K562 (cell line): ENCODE results near the gene NUP43. TPM values are rescaled to one million over a fixed set of nuclear protein-coding genes. Genes with fewer than 3 reads are reported as not detected.
A peak's percentile ranks its signal among the peaks of the same experiment; 100 is the strongest.

Source experiments
- MXI1 ChIP-seq: IDR thresholded peaks from 2 replicates; pipeline ENCODE4 v1.6.1; 2011; ENCODE audit warnings: low read depth, mild to moderate bottlenecking, improper control_type of control experiment, low read length
- RHOXF2B ChIP-seq: fragments of 250-450 bp; sonication (Bioruptor Pico); conservative IDR thresholded peaks from 2 replicates; pipeline ENCODE4 v1.5.1; 2021
- SMAD3 ChIP-seq: fragments of 450-650 bp; formaldehyde crosslinking; conservative IDR thresholded peaks from 2 replicates; pipeline ENCODE4 v1.4.0; 2020; ENCODE audit warnings: mild to moderate bottlenecking
- SRSF7 ChIP-seq: fragments of 200-400 bp; formaldehyde crosslinking; optimal IDR thresholded peaks from 2 replicates; pipeline ENCODE3; 2017; ENCODE audit warnings: mild to moderate bottlenecking, low read depth, low read length
- TAF1 ChIP-seq: IDR thresholded peaks from 2 replicates; pipeline ENCODE4 v1.6.1; 2011; ENCODE audit warnings: mild to moderate bottlenecking, low read length, moderate library complexity; ENCODE audit not compliant: insufficient read depth, control insufficient read depth, severe bottlenecking; ENCODE audit errors: extremely low read depth
- ZNF174 ChIP-seq: fragments of 250-450 bp; sonication (Bioruptor Pico); IDR thresholded peaks from 2 replicates; pipeline ENCODE4 v1.4.0; 2020; ENCODE audit warnings: mild to moderate bottlenecking
- polyA plus RNA-seq, 8 experiments: library from polyadenylated mRNA; depleted of rRNA in 4 of 8; stranded (reverse) in 5 of 8; unstranded in 3 of 8; fragments of >200 nt; fragmentation: Nextera tagmentation in 2 of 8; fragmentation: Illumina TruSeq in 1 of 8; extraction: Ambion mirVana in 2 of 8; extraction: Trizol in 1 of 8; gene quantifications; 2 replicates each; pipeline versions ENCODE4 v1.2.1 to v1.2.3, GENCODE V29; 2011 to 2014; ENCODE audit warnings: inconsistent platforms in 1 of 8, missing spikeins in 1 of 8
- total RNA-seq, 7 experiments: library from RNA; depleted of rRNA in 6 of 7; stranded (reverse); fragments of >200 nt in 6 of 7; fragmentation: Illumina TruSeq in 2 of 7; extraction: Trizol in 2 of 7; gene quantifications; 2 replicates each; pipeline versions ENCODE4 v1.2.1 to v1.2.3, GENCODE V29; 2011 to 2021; ENCODE audit warnings: low replicate concordance in 1 of 7
- TF ChIP-seq, protein P1 (sequence below): fragments of 450-650 bp; IDR thresholded peaks from 2 replicates; pipeline ENCODE4 v1.6.1; 2017; ENCODE audit warnings: antibody characterized with exemption, mild to moderate bottlenecking
- TF ChIP-seq, protein P2 (sequence below): IDR thresholded peaks from 2 replicates; pipeline ENCODE4 v1.6.1; 2012; ENCODE audit warnings: low read depth, low read length, improper control_type of control experiment, borderline replicate concordance
- TF ChIP-seq, protein P3 (sequence below): fragments of 250-450 bp; sonication (Bioruptor Pico); IDR thresholded peaks from 2 replicates; pipeline ENCODE4 v1.9.0; 2021; ENCODE audit warnings: mild to moderate bottlenecking
- TF ChIP-seq, protein P4 (sequence below), 2 experiments: fragments of 200-800 bp in 1 of 2; sonication (Bioruptor generic) in 1 of 2; sonication (generic) in 1 of 2; formaldehyde crosslinking in 1 of 2; IDR thresholded peaks in 1 of 2; conservative IDR thresholded peaks in 1 of 2; 2 replicates each; pipeline versions ENCODE4 v1.5.0 to v1.6.1; 2016 to 2020; ENCODE audit warnings: missing compliant biosample characterization in 1 of 2, missing genetic modification characterization in 1 of 2, missing genetic modification reagents in 1 of 2
- TF ChIP-seq, protein P5 (sequence below): fragments of 450-650 bp; formaldehyde crosslinking; IDR thresholded peaks from 2 replicates; pipeline ENCODE4 v1.4.0; 2020; ENCODE audit warnings: mild to moderate bottlenecking, moderate library complexity
- TF ChIP-seq, protein P6 (sequence below): fragments of 450-650 bp; IDR thresholded peaks from 2 replicates; pipeline ENCODE4 v1.6.1; 2017; ENCODE audit warnings: mild to moderate bottlenecking, moderate library complexity

The NUP43 gene
- total and polyA plus RNA-seq, 9 of the 15 experiments (the other 6 are each of a cell fraction or from before 2014, with no cell fraction given): 28.9 to 136 (median 67.4) TPM

DNA sequence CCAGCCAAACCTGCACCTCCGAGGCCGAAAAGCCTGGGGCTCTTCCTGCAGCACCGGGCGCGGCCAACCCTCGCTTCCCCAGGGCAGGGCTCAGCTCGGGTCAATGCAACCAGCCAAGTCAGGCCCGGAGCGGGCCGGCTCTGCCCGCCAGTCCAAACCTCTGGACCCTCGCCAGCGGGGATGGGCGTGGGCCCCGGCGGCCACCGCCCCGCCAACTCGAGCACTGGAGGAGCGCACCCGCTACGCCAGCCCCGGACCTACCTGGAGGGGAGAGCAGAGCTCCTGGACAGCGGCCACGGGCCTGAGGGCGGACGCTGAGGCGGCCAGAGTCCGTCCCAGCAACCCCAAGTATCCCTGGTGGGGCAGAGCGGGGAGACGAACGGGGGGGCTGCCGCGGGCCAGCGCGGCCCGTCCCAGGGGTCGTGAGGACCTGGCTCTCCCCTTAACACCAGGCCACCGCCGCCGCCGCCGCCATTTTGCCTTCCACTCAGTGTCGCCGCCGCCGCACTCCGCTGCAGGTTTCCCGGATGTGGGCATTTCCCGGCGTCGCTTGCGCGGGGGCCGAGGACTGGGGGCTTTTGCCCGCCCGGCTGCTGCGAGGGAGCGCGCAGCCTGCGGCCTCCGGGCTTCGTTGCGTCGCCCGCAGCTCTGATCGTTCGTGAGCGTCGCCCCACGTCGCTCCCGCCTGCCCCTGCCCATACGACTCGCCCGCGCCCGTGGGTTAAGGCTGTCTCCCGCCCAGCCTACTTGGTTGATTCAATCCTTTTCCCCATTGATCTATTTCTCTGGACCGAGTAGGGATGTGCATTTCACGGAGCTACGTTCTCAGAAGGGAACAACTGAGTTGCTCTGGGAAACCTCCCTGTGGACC is 28.5 kb downstream of the NUP43 start, which contains the start of gene LATS1 (continued):
- TF ChIP-seq, protein P1, sequence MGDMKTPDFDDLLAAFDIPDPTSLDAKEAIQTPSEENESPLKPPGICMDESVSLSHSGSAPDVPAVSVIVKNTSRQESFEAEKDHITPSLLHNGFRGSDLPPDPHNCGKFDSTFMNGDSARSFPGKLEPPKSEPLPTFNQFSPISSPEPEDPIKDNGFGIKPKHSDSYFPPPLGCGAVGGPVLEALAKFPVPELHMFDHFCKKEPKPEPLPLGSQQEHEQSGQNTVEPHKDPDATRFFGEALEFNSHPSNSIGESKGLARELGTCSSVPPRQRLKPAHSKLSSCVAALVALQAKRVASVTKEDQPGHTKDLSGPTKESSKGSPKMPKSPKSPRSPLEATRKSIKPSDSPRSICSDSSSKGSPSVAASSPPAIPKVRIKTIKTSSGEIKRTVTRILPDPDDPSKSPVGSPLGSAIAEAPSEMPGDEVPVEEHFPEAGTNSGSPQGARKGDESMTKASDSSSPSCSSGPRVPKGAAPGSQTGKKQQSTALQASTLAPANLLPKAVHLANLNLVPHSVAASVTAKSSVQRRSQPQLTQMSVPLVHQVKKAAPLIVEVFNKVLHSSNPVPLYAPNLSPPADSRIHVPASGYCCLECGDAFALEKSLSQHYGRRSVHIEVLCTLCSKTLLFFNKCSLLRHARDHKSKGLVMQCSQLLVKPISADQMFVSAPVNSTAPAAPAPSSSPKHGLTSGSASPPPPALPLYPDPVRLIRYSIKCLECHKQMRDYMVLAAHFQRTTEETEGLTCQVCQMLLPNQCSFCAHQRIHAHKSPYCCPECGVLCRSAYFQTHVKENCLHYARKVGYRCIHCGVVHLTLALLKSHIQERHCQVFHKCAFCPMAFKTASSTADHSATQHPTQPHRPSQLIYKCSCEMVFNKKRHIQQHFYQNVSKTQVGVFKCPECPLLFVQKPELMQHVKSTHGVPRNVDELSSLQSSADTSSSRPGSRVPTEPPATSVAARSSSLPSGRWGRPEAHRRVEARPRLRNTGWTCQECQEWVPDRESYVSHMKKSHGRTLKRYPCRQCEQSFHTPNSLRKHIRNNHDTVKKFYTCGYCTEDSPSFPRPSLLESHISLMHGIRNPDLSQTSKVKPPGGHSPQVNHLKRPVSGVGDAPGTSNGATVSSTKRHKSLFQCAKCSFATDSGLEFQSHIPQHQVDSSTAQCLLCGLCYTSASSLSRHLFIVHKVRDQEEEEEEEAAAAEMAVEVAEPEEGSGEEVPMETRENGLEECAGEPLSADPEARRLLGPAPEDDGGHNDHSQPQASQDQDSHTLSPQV: peak; percentile 83
- TF ChIP-seq, protein P2, sequence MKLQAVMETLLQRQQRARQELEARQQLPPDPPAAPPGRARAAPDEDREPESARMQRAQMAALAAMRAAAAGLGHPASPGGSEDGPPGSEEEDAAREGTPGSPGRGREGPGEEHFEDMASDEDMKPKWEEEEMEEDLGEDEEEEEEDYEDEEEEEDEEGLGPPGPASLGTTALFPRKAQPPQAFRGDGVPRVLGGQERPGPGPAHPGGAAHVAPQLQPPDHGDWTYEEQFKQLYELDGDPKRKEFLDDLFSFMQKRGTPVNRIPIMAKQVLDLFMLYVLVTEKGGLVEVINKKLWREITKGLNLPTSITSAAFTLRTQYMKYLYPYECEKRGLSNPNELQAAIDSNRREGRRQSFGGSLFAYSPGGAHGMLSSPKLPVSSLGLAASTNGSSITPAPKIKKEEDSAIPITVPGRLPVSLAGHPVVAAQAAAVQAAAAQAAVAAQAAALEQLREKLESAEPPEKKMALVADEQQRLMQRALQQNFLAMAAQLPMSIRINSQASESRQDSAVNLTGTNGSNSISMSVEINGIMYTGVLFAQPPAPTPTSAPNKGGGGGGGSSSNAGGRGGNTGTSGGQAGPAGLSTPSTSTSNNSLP: 0 out of 2 replicates have a peak, but pooled peaks have one; percentile 3
- TF ChIP-seq, protein P3, sequence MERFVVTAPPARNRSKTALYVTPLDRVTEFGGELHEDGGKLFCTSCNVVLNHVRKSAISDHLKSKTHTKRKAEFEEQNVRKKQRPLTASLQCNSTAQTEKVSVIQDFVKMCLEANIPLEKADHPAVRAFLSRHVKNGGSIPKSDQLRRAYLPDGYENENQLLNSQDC: peak; percentile 70; the same call in 1 of the 2 replicates
- TF ChIP-seq MXI1: no peak
- peak; percentile 45 for TF ChIP-seq SRSF7
- TF ChIP-seq, protein P4, sequence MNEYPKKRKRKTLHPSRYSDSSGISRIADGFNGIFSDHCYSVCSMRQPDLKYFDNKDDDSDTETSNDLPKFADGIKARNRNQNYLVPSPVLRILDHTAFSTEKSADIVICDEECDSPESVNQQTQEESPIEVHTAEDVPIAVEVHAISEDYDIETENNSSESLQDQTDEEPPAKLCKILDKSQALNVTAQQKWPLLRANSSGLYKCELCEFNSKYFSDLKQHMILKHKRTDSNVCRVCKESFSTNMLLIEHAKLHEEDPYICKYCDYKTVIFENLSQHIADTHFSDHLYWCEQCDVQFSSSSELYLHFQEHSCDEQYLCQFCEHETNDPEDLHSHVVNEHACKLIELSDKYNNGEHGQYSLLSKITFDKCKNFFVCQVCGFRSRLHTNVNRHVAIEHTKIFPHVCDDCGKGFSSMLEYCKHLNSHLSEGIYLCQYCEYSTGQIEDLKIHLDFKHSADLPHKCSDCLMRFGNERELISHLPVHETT (CRISPR knock-in tag; conservative IDR thresholded peaks at IDR 0.05 in 1 of 2, IDR thresholded peaks at IDR 0.05 in 1 of 2): peak in 1 of 2 experiments; percentile 83; a peak in 2 of 4 replicates
- peak; percentile 73; the same call in 1 of the 2 replicates for TF ChIP-seq SMAD3
- TF ChIP-seq, protein P5, sequence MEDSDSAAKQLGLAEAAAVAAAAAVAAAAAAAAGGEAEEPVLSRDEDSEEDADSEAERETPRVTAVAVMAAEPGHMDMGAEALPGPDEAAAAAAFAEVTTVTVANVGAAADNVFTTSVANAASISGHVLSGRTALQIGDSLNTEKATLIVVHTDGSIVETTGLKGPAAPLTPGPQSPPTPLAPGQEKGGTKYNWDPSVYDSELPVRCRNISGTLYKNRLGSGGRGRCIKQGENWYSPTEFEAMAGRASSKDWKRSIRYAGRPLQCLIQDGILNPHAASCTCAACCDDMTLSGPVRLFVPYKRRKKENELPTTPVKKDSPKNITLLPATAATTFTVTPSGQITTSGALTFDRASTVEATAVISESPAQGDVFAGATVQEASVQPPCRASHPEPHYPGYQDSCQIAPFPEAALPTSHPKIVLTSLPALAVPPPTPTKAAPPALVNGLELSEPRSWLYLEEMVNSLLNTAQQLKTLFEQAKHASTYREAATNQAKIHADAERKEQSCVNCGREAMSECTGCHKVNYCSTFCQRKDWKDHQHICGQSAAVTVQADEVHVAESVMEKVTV (CRISPR knock-in tag): peak; percentile 36
- TF ChIP-seq, protein P6, sequence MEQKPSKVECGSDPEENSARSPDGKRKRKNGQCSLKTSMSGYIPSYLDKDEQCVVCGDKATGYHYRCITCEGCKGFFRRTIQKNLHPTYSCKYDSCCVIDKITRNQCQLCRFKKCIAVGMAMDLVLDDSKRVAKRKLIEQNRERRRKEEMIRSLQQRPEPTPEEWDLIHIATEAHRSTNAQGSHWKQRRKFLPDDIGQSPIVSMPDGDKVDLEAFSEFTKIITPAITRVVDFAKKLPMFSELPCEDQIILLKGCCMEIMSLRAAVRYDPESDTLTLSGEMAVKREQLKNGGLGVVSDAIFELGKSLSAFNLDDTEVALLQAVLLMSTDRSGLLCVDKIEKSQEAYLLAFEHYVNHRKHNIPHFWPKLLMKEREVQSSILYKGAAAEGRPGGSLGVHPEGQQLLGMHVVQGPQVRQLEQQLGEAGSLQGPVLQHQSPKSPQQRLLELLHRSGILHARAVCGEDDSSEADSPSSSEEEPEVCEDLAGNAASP: no peak
- TF ChIP-seq ZNF174 (CRISPR knock-in tag): 0 out of 2 replicates have a peak, but pooled peaks have one; percentile 7
- 0 out of 2 replicates have a peak, but pooled peaks have one; percentile 24 for TF ChIP-seq RHOXF2B (CRISPR knock-in tag)
- peak; percentile 98 for TF ChIP-seq TAF1
